SK-N-SH treated with all-trans-retinoic acid at 6 μM for 48 hours (cell line): ENCODE results near the gene HABP2.

Experiments
- ARNTL ChIP-seq: fragments of 450-650 bp; formaldehyde crosslinking; IDR thresholded peaks from 2 replicates; pipeline ENCODE4 v1.5.0; 2020; ENCODE audit warnings: low read depth, mild to moderate bottlenecking, moderate library complexity, borderline replicate concordance
- CREB5 ChIP-seq: fragments of 250-450 bp; sonication (Bioruptor Pico); IDR thresholded peaks from 2 replicates; pipeline ENCODE4 v1.5.1; 2020; ENCODE audit warnings: low read depth, mild to moderate bottlenecking, moderate library complexity
- CSDC2 ChIP-seq: fragments of 250-450 bp; sonication (Bioruptor Pico); IDR thresholded peaks from 2 replicates; pipeline ENCODE4 v1.5.0; 2020; ENCODE audit warnings: mild to moderate bottlenecking, moderate library complexity
- CSRNP3 ChIP-seq: fragments of 250-450 bp; sonication (Bioruptor Pico); IDR thresholded peaks from 2 replicates; pipeline ENCODE4 v1.5.1; 2021; ENCODE audit warnings: mild to moderate bottlenecking, moderate library complexity
- ISL1 ChIP-seq: fragments of 250-450 bp; sonication (Bioruptor Pico); IDR thresholded peaks from 2 replicates; pipeline ENCODE4 v2.1.2; 2022; ENCODE audit warnings: mild to moderate bottlenecking, moderate library complexity
- PATZ1 ChIP-seq: fragments of 250-450 bp; sonication (Bioruptor Pico); IDR thresholded peaks from 2 replicates; pipeline ENCODE4 v1.8.0; 2020; ENCODE audit warnings: mild to moderate bottlenecking, moderate library complexity, borderline replicate concordance
- RARB ChIP-seq: fragments of 250-450 bp; sonication (Bioruptor Pico); IDR thresholded peaks from 2 replicates; pipeline ENCODE4 v1.8.0; 2021; ENCODE audit warnings: mild to moderate bottlenecking, moderate library complexity
- SNAI2 ChIP-seq: fragments of 250-450 bp; sonication (Bioruptor Pico); IDR thresholded peaks from 2 replicates; pipeline ENCODE4 v1.5.0; 2020; ENCODE audit warnings: mild to moderate bottlenecking, moderate library complexity
- ZFP3 ChIP-seq: fragments of 250-450 bp; sonication (Bioruptor Pico); IDR thresholded peaks from 2 replicates; pipeline ENCODE4 v1.5.0; 2020; ENCODE audit warnings: mild to moderate bottlenecking, moderate library complexity
- ZFP30 ChIP-seq: fragments of 450-650 bp; formaldehyde crosslinking; IDR thresholded peaks from 2 replicates; pipeline ENCODE4 v1.5.0; 2022; ENCODE audit warnings: mild to moderate bottlenecking, moderate library complexity
- ZNF70 ChIP-seq: fragments of 450-650 bp; formaldehyde crosslinking; IDR thresholded peaks from 2 replicates; pipeline ENCODE4 v1.5.0; 2020; ENCODE audit warnings: mild to moderate bottlenecking, moderate library complexity

- TF ChIP-seq CSRNP3 (CRISPR knock-in tag) = no peak
- no peak for TF ChIP-seq ISL1 (CRISPR knock-in tag)
- no peak for TF ChIP-seq CSDC2
- no peak for TF ChIP-seq ZFP30 (CRISPR knock-in tag)
- TF ChIP-seq ZNF70 (CRISPR knock-in tag) = no peak
- no peak for TF ChIP-seq PATZ1 (CRISPR knock-in tag)
- no peak for TF ChIP-seq ZFP3 (CRISPR knock-in tag)
- TF ChIP-seq SNAI2 (CRISPR knock-in tag) = no peak
- no peak for TF ChIP-seq RARB (CRISPR knock-in tag)
- no peak for TF ChIP-seq ARNTL (CRISPR knock-in tag)
- TF ChIP-seq CREB5 (CRISPR knock-in tag) = no peak
These were observed 58.1 kb downstream of the HABP2 start for GRCh38 chr10:113610631-113611601.
